Measurements from ENCODE around the gene FSTL3.

FSTL3 gene

GRCh38 chr19:646779-647565 lies 29.2 kb upstream of the FSTL3 start:
- H3K9me3 ChIP-seq (ENCODE audit: control insufficient read depth in 1 of 2, low read length in 2 of 2): no peaks in the 10 kb centered on the region
- no peak overlapping the region for H3K27ac ChIP-seq (ENCODE audit: low read length)
- no peaks in the 10 kb centered on the region for H3K27me3 ChIP-seq (ENCODE audit: low read depth, low read length)
- H3K4me3 ChIP-seq (ENCODE audit: low read depth in 1 of 2, low read length in 2 of 2): no peak overlapping the region
- peaks cover 0 to 56% of the 10 kb centered on the region in 2 donors for H3K36me3 ChIP-seq (ENCODE audit: control insufficient read depth in 1 of 2, insufficient read depth in 2 of 2, low read length in 2 of 2)
- no peaks in the 10 kb centered on the region for H3K4me1 ChIP-seq (ENCODE audit: control insufficient read depth in 1 of 2, insufficient read depth in 2 of 2, low read length in 2 of 2)

- H3K36me3 ChIP-seq (ENCODE audit: control insufficient read depth in 1 of 2, insufficient read depth in 2 of 2, low read length in 2 of 2): peaks cover 0 to 61% of the 10 kb centered on the region in 2 donors
- no peaks in the 10 kb centered on the region for H3K27me3 ChIP-seq (ENCODE audit: low read depth, low read length)
- no peak overlapping the region for H3K27ac ChIP-seq (ENCODE audit: low read length)
- no peaks in the 10 kb centered on the region for H3K9me3 ChIP-seq (ENCODE audit: control insufficient read depth in 1 of 2, low read length in 2 of 2)
- no peak overlapping the region for H3K4me3 ChIP-seq (ENCODE audit: low read depth in 1 of 2, low read length in 2 of 2)
- H3K4me1 ChIP-seq (ENCODE audit: control insufficient read depth in 1 of 2, insufficient read depth in 2 of 2, low read length in 2 of 2): no peaks in the 10 kb centered on the region
Measured at GRCh38 chr19:647566-648284, 28.5 kb upstream of the FSTL3 start.

GRCh38 chr19:648305-648704 lies 27.9 kb upstream of the FSTL3 start:
- no peaks in the 10 kb centered on the region for H3K27me3 ChIP-seq (ENCODE audit: low read depth, low read length)
- H3K9me3 ChIP-seq (ENCODE audit: control insufficient read depth in 1 of 2, low read length in 2 of 2): no peaks in the 10 kb centered on the region
- H3K4me3 ChIP-seq (ENCODE audit: low read depth in 1 of 2, low read length in 2 of 2): no peak overlapping the region
- H3K27ac ChIP-seq (ENCODE audit: low read length): no peak overlapping the region
- H3K4me1 ChIP-seq (ENCODE audit: control insufficient read depth in 1 of 2, insufficient read depth in 2 of 2, low read length in 2 of 2): no peaks in the 10 kb centered on the region
- peaks cover 0 to 67% of the 10 kb centered on the region in 2 donors for H3K36me3 ChIP-seq (ENCODE audit: control insufficient read depth in 1 of 2, insufficient read depth in 2 of 2, low read length in 2 of 2)

GRCh38 chr19:648904-649801 lies 27.0 kb upstream of the FSTL3 start:
- Histone ChIP-seq H3K4me3 (ENCODE audit: low read depth in 1 of 2, low read length in 2 of 2) (no peak overlapping the region), H3K9me3 (ENCODE audit: control insufficient read depth in 1 of 2, low read length in 2 of 2) (no peaks in the 10 kb centered on the region), H3K27me3 (ENCODE audit: low read depth, low read length) (no peaks in the 10 kb centered on the region), H3K36me3 (ENCODE audit: control insufficient read depth in 1 of 2, insufficient read depth in 2 of 2, low read length in 2 of 2) (peaks cover 0 to 72% of the 10 kb centered on the region in 2 donors), H3K4me1 (ENCODE audit: control insufficient read depth in 1 of 2, insufficient read depth in 2 of 2, low read length in 2 of 2) (no peaks in the 10 kb centered on the region), H3K27ac (ENCODE audit: low read length) (no peak overlapping the region)

GRCh38 chr19:650121-650520 lies 26.1 kb upstream of the FSTL3 start:
- H3K4me3 ChIP-seq (ENCODE audit: low read depth in 1 of 2, low read length in 2 of 2): no peak overlapping the region
- H3K27me3 ChIP-seq (ENCODE audit: low read depth, low read length): no peaks in the 10 kb centered on the region
- no peaks in the 10 kb centered on the region for H3K4me1 ChIP-seq (ENCODE audit: control insufficient read depth in 1 of 2, insufficient read depth in 2 of 2, low read length in 2 of 2)
- peaks cover 0 to 67% of the 10 kb centered on the region in 2 donors for H3K36me3 ChIP-seq (ENCODE audit: control insufficient read depth in 1 of 2, insufficient read depth in 2 of 2, low read length in 2 of 2)
- no peak overlapping the region for H3K27ac ChIP-seq (ENCODE audit: low read length)
- no peaks in the 10 kb centered on the region for H3K9me3 ChIP-seq (ENCODE audit: control insufficient read depth in 1 of 2, low read length in 2 of 2)

GRCh38 chr19:651114-651818 lies 24.9 kb upstream of the FSTL3 start:
- Histone ChIP-seq H3K27ac (ENCODE audit: low read length) (no peak overlapping the region), H3K4me3 (ENCODE audit: low read depth in 1 of 2, low read length in 2 of 2) (no peak overlapping the region), H3K36me3 (ENCODE audit: control insufficient read depth in 1 of 2, insufficient read depth in 2 of 2, low read length in 2 of 2) (peaks cover 0 to 64% of the 10 kb centered on the region in 2 donors), H3K27me3 (ENCODE audit: low read depth, low read length) (no peaks in the 10 kb centered on the region), H3K4me1 (ENCODE audit: control insufficient read depth in 1 of 2, insufficient read depth in 2 of 2, low read length in 2 of 2) (no peaks in the 10 kb centered on the region), H3K9me3 (ENCODE audit: control insufficient read depth in 1 of 2, low read length in 2 of 2) (no peaks in the 10 kb centered on the region)

- H3K4me3 ChIP-seq (ENCODE audit: low read depth in 1 of 2, low read length in 2 of 2): no peak overlapping the region
- H3K36me3 ChIP-seq (ENCODE audit: control insufficient read depth in 1 of 2, insufficient read depth in 2 of 2, low read length in 2 of 2): peaks cover 0 to 57% of the 10 kb centered on the region in 2 donors
- H3K27ac ChIP-seq (ENCODE audit: low read length): no peak overlapping the region
- no peaks in the 10 kb centered on the region for H3K4me1 ChIP-seq (ENCODE audit: control insufficient read depth in 1 of 2, insufficient read depth in 2 of 2, low read length in 2 of 2)
- no peaks in the 10 kb centered on the region for H3K27me3 ChIP-seq (ENCODE audit: low read depth, low read length)
- no peaks in the 10 kb centered on the region for H3K9me3 ChIP-seq (ENCODE audit: control insufficient read depth in 1 of 2, low read length in 2 of 2)
Measured at GRCh38 chr19:651991-652390, 24.2 kb upstream of the FSTL3 start.

GRCh38 chr19:652467-653389 lies 23.5 kb upstream of the FSTL3 start:
- Histone ChIP-seq H3K27me3 (ENCODE audit: low read depth, low read length) (no peaks in the 10 kb centered on the region), H3K36me3 (ENCODE audit: control insufficient read depth in 1 of 2, insufficient read depth in 2 of 2, low read length in 2 of 2) (peaks cover 0 to 55% of the 10 kb centered on the region in 2 donors), H3K4me3 (ENCODE audit: low read depth in 1 of 2, low read length in 2 of 2) (no peak overlapping the region), H3K27ac (ENCODE audit: low read length) (no peak overlapping the region), H3K4me1 (ENCODE audit: control insufficient read depth in 1 of 2, insufficient read depth in 2 of 2, low read length in 2 of 2) (peaks cover 0 to 6% of the 10 kb centered on the region in 2 donors), H3K9me3 (ENCODE audit: control insufficient read depth in 1 of 2, low read length in 2 of 2) (no peaks in the 10 kb centered on the region)

- Histone ChIP-seq H3K4me1 (ENCODE audit: control insufficient read depth in 1 of 2, insufficient read depth in 2 of 2, low read length in 2 of 2) (peaks cover 0 to 12% of the 10 kb centered on the region in 2 donors), H3K4me3 (ENCODE audit: low read depth in 1 of 2, low read length in 2 of 2) (no peak overlapping the region), H3K27me3 (ENCODE audit: low read depth, low read length) (no peaks in the 10 kb centered on the region), H3K9me3 (ENCODE audit: control insufficient read depth in 1 of 2, low read length in 2 of 2) (no peaks in the 10 kb centered on the region), H3K27ac (ENCODE audit: low read length) (no peak overlapping the region), H3K36me3 (ENCODE audit: control insufficient read depth in 1 of 2, insufficient read depth in 2 of 2, low read length in 2 of 2) (peaks cover 0 to 49% of the 10 kb centered on the region in 2 donors)
Measured at GRCh38 chr19:653425-653824, 22.8 kb upstream of the FSTL3 start.

GRCh38 chr19:655691-656090 lies 20.5 kb upstream of the FSTL3 start:
- no peaks in the 10 kb centered on the region for H3K27me3 ChIP-seq (ENCODE audit: low read depth, low read length)
- no peak overlapping the region for H3K4me3 ChIP-seq (ENCODE audit: low read depth in 1 of 2, low read length in 2 of 2)
- H3K9me3 ChIP-seq (ENCODE audit: control insufficient read depth in 1 of 2, low read length in 2 of 2): no peaks in the 10 kb centered on the region
- H3K36me3 ChIP-seq (ENCODE audit: control insufficient read depth in 1 of 2, insufficient read depth in 2 of 2, low read length in 2 of 2): peaks cover 0 to 34% of the 10 kb centered on the region in 2 donors
- peaks cover 0 to 33% of the 10 kb centered on the region in 2 donors for H3K4me1 ChIP-seq (ENCODE audit: control insufficient read depth in 1 of 2, insufficient read depth in 2 of 2, low read length in 2 of 2)
- no peak overlapping the region for H3K27ac ChIP-seq (ENCODE audit: low read length)

All from muscle layer of duodenum (tissue), 2 donors.